HL-60/S4 (cell line): Measurements from ENCODE around the gene THSD4.

Experiments
- in situ Hi-C: fragments of 300-500 bp; cut with MboI; formaldehyde crosslinking; loops from 2 replicates; pipeline ENCODE4 v1.14.3; 2022; ENCODE audit warnings: low sequenced_read_pairs

Gene THSD4

DNA sequence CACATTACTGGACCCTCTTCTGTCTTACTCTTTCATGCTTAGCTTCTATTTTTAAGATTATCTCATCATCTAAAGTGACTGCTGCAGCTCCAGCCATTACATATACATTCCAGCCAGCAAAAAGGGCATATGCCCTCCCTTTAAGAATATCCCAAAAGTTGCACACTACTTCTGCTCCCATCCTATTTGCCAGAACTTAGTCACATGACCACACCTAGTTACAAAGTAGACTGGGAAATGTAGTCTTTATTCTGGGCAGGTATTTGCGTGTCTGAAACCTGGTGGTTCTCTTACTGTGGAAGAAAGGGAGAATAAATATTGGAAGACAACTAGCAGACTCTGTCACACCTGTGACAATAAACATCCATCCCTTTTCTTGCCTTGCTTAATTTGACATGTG is 353.4 kb downstream of the THSD4 start:
- in situ Hi-C loops: no loop called here

DNA sequence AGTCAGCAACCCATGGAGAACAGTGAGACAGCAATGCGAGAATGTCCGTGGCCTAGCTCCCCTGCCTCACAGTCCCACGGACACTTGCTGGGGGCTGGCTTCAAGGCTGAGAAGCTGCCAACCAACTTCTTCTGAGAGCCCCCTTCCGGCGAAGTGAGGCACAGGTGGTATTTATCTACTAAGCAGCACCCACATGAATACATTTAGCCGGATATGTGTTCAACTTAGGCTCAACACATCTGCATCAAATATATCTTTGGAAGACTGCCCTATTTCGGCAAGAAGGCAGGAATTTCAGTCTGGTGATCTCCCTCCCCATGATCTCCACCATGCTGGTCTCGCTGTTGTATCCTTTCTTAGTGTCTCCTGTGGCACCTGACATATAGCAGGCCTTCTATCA is 354.1 kb downstream of the THSD4 start:
- in situ Hi-C loops: no loop called here

DNA sequence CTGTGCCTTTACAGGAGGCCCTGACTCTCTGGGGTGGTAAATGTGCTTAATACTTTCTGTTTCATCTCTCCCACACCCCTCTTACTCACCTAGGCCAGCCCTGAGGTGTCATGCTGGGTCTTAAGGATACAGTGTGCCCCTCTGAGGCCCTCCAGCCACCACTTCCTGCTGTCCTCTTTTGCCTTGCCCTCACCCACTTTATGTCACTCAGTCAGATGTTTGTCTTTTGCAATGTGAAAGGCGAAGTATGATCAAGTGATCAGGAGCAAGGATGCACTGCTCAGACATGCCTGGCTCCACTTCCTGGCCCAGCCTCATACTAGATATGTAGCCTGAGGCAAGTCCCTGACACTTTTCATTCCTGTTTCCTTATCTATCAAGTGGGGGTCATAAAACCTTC is 356.1 kb downstream of the THSD4 start:
- in situ Hi-C loops: no loop called here

DNA sequence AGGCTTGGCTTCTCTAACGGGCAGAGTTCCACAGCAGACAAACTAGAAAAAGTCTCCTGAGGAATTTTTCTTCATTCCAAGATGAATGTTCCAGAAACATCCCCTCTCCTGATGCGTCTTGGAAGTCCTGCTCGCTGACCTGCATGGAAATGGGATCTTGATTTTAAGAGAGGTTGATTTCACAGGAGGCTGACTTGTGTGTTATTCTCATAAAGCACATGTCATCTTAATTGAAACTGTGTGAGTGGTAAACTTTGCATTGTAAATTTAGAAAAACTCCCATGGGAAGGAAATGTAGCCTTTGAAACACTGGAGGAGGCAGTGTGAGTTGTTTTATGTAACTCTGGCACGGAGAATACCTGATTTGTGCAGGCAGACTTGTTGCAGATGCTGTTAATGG is 357.3 kb downstream of the THSD4 start:
- in situ Hi-C loops: no loop called here

DNA sequence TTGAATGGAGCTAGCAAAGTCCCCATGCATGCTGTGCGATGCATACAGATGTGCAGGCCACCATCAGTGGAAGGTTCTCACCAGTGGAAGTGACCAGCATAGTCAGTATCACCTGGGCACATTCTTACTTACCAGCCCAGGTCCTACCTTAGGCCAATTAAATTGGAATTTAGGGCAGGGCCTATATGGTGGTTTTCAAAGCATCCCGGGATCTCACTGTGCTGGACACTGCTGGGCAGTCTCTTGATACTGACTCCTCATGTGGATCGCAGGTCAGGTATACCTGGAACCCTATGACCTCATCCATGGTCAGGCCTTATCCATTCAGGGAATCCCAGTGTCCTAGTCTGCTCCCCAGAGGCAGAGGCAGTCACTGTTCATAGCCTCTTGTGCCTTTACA is 358.5 kb downstream of the THSD4 start:
- in situ Hi-C loops: no loop called here

DNA sequence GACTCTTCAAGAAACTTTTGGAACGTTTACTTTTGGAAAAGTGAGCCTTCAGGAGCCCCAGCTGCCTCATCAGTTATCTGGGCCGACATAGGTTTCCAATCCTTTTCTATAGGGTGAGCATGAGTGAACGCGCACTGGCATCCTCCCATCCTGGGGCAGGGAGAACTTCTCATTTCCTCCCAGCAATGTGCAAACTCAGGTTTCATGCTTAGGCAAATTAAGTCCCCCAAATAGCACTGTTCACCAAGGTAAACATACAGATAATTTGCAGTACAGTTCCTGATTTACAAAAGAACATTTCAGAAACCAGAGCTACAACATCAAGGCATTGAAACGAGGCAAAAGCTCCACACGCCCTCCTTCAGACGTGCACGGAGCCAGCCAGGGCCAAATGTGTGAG is 361.6 kb downstream of the THSD4 start:
- in situ Hi-C loops: no loop called here

DNA sequence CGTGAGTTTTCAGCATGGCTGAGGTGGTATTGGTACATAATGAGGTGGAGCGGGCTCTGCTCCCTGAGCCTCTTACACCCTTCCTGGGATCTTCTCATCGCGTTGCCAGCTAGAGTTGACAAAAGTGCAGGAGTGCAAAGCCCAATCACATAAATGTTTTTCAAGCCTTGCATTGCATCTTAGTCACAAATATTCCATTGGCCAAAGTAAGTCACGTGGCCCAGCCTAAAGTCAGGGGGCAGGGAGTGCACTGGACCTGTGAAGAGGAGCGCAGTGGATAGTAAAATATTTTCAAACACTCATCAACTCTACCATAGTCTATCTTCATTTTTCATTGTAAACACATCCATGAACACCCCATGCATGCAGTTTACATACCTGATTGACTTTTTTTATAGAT is 365.3 kb downstream of the THSD4 start:
- in situ Hi-C loops: no loop called here

DNA sequence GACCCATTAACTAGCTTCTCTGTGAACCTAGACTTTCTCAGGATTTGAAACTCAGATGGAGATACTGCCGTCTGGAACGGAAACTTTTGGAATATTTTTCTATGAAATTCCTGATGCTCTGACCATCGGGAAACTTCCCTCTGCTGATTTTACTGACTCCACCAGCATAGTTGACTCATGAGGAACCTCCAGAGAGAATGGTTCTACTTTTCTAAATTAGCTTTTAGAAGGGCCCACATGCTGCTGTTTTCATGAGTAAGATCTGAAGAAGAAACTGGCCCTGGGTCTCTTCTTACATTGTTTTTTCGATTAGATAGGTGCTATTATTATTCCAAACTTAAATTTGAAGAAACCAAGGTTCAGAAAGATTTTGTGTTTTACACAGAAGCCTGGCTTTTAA is 368.8 kb downstream of the THSD4 start:
- in situ Hi-C loops: no loop called here

DNA sequence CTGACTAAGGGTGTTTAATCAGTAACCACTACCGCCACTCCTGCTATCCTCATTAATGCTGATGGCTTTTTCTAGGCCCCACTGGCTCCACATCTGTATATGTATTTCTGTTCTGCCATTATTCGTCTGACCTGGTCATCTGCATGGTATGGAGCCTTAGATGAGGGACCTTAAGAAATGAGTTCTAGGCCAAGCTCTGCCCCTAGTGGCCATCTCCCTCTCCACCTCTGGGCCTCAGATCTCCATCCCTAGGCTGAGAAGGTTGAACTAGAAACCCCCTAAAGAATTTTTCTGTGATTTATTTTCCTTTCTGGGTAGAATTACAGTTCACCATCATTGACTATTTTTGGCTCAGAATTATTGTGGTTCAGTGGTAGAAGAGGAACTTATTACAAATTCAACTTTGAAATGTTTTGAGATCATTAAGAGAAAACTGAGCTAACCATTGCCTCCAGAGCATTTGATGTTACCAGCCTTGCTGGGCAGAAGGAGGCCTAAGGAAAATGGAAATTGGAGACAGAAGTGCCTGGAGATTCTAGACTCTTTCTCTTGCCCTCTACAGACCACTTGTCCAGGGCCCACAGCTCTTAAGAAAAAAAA is 369.9 kb downstream of the THSD4 start:
- in situ Hi-C loops: no loop called here

DNA sequence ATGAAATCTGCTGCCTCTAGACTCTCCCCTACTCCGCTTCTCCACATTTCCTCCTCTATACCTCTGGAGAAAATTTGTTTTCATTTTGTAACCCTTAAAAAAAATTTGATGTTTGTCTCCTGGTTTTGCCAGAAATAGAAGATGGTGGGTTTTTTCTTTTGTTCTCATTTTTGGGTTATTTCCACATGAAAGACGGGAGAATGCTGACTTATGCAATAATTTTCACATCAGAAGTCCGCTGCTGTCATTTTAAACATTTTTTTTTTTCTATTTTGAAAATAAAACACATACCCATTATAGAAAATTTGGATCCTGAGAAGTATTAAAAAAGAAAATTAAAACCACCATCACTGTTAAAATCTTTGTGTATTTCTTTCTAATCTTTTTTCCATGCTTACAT is 374.3 kb downstream of the THSD4 start:
- in situ Hi-C loops: no loop called here

DNA sequence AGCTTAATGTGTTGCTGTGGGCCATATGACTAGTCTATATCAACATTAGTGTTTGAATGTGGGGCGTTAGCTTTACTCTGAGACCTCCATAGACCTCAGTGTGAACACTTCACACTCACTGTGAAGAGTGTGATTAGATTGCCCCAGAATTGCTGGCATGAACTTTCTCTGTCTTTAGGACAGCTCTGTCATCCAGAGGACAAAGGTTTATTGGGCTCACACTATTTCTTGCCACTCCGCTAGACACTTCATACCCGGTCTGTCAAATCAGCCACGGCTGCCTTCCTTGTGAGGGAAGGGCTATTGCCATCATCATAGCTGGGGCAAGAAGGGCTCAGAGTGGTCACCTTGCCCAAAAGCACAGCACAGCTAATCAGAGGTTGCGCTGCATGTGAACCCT is 378.3 kb downstream of the THSD4 start:
- in situ Hi-C loops: no loop called here

DNA sequence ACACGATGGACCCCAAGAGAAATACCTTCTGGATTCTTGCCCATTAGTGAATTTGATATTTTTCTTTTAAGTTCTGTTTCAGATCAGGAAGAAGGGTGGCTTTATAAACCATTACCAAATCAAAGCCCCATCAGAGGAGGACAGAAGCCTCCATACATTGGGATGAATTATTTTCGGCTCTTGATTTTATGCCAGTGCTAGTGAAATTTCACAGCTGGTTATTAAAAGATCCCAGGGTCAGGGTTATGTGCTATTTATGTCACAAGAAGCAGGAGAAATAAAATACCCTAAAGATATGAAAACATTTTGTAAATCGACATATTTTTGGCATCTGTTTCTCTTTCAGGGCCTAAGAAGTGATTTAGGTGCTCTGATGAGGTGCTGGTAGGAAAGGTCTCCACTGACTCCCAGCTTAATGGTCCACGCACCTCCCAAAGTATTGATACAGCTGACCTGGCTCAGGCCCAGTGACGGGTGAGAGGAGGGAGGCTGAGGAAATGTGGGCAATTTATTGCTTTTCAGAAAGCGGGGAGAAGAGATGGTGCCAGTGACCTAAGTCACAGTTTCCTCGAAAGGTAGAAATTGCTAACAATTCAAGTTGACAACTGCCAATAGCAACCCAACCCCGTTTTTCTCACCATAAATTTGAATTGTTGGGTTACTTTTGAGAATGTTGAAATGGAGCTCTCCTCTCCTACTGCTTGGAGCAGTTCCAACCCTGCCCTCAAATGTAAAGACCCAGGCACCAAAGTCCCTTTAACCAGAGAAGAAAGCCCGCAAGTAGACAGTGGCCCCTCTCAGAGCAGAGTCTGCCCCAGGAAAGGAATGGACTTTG is 379.5 kb downstream of the THSD4 start:
- in situ Hi-C loops: no loop called here

DNA sequence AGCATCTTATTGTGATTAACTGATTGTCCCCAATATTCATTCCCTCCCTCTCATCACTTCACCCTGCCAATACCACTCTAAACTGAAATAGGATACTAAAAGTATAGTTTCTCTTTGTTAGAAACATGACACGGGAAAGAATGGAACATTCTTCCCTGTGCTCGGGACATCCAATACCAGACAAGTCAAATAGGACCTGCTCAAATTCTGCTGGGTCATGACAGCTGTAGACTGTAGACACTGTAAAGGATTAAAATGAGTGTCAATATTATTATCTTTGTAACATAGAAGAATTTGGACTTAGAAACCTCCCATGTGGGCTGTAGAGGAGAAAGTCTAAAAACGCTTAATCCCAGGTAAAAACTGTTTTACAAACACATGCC is 380.1 kb downstream of the THSD4 start:
- in situ Hi-C loops: no loop called here

DNA sequence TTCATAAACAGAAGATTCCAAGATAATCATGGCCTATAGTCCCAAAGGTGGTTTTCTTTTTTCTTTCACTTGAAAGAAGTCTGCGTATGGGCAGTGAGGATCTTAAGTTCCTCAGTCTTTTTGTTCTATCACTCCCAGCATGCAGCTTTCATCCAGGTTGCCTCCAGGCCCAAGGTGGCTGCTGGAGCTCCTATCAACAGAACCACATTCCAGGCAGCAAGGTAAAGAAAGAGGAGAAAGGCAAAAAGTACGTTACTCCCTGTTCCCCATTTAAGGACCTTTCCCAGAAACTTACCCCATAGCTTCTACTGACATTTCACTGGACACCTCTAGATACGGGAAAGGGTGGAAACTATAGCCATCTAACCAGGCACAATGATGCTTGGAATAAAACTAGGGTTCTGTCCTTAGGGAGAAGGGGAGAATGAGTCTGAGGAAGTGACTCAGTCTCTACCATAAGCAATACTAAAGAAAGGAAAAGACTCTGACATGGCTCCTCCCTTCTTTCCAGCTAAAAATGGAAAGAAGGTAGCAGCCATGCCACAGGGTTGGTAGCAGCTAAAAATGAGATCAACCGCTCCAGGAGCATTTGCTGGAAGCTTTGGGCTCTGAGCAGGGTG is 381.2 kb downstream of the THSD4 start:
- in situ Hi-C loops: no loop called here

DNA sequence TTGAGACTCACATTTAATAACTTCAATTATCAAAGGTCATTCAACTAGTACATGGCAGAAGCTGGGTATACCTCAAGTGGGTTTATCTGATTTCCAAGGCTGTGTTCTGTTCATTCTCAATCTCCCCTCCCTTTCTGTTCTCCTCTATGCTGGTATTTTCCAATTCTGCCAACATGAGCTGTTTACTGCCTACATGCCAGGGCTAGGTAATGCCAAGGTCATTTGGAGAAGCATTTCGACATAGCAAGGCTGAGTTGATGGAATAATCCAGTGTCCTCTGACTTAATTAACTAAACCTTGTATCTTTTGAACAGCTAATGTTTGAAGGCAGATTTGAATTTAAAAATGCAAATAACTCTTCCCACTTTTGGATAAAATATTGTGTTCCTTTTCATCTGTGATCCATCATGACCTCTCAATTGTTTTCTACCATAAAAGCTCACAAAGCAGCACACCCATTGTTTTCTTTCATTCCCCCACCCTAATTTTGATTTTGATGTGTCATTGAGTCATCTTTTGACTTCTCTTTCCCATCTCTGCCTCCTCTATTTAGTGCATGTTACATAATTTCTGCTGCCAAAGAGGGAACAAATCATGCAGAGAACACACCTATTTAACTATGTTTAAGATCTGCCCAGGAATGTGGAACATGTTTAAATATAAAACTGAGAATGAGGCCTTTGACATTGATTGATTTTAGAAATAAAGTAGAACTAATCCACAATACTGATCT is 386.2 kb downstream of the THSD4 start:
- in situ Hi-C loops: no loop called here

DNA sequence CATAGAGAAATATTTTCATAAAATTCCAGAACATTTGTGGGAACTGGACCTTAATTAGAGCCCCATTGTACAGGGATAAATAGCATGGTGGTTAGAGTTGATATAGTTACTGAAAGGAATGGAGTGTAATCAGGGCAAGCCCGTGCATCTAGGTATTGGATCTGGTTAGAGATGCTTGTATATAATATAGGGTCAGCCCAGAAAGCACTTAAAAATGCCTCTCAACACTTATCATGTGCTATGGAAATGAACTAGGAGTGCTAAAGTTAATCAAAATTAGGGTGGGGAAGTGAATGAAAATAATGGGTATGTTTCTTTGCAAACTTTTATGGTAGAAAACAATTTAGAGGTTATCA is 386.8 kb downstream of the THSD4 start:
- in situ Hi-C loops: no loop called here

DNA sequence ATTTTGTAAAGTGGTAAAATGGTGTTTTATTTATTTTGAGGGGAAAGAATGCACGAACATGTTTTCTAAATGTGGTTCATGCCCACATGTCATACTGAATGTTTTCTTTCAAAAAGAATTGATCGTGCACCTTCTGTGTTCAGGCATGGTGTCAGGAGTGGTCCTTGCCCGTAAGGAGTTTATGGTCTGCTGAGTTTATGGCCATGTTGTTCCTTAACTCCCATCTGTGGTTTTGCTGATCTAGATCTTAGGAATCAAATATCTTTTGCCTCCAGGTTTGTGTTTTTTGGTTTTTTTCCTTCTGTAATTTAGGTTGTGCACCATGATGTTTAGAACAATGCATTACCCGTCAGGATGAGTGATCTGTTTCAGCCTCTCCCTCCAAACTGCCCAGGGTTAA is 390.7 kb downstream of the THSD4 start:
- in situ Hi-C loops: no loop called here

DNA sequence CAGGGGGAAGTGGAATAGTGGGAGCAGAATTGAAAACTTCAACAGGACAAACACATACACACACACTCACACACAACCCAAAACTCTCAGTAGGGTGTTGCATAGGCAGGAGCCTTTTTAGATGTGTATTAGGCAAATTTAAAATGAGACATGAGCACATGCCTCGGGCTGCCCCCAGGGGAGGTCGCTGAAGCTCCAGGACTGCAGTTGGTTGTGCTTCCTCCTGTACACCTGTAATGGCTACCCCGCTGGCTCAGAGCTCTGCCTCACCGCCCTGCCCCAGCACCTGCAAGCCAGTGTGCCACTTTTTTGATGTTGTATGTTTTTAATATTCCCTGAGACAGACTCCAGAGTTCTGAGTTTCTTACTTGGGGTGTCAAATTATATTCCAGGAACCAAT is 391.7 kb downstream of the THSD4 start:
- in situ Hi-C loops: no loop called here

DNA sequence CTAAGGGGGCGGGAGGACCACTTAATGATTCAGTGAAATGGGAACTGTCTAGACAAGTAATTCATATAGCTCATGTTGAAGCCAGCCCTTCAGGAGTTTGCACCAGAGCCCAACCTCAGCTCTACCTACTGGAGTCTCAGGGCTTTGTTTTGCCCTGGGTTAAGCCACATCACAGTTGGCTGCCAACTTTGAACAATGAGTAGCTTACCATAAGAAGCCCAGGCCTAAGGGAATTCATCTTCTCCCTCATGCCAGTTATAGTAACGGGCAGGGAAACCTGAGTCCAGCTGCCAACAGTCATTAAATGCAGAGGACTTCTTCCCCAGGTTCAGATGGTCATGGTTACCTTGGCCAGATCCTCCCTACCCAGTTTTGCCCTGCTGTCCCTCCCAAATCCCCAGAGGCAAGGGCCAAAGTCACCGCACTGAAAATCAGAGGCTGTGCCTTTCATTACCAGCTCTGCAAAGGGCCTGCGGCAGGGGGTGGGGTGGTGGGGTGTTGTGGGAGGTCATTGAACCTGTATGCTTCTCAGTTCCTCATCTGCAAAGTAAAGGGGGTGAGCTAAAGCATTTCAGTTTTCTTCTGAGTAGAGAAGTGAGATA is 392.9 kb downstream of the THSD4 start:
- in situ Hi-C loops: no loop called here

DNA sequence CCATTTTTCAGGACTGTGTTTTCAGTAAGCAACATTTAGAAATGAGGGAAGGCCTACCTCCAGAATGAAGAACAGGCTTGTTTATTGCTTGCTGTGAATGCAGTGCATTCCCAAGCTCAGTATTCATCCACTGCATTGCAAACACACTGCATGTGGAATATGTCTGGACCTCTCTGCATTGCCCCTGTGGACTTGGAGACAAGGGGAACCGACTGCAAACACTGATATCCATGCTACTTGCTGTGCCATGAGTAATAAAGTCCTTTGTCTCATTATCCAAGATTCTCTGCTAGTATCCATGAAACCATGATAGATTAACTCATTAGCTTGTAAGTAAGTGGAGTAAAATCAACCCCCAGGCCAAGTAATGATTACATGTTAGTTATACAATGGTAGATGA is 393.9 kb downstream of the THSD4 start:
- in situ Hi-C loops: no loop called here

DNA sequence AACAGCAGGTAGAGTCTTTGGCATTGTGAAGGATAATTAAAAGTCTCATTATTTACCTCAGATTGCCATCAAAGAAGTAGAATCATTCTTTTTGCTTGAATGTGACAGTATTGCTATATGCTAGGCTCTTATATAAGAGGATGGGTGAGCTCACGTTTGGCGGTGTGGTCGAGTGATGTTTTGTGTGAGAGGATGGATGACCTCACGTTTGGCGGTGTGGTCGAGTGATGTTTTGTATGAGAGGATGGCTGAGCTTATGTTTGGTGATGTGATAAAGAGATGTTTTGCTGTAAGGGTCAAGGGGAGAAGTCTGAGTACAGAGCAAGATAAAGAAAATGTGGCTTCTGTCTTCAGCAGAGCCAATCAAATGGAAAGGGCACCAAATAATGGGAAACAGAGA is 395.5 kb downstream of the THSD4 start:
- in situ Hi-C loops: no loop called here
